ENCODE measurements around the gene TTLL6. TPM values are rescaled to one million over a fixed set of nuclear protein-coding genes. Genes with fewer than 3 reads are reported as not detected.
A peak's percentile ranks its signal among the peaks of the same experiment; 100 is the strongest.
"Not testable (repeated sequence)": the region's sequence is repeated elsewhere in the genome, so short reads cannot be mapped to it uniquely, and the experiment has no call there.

The TTLL6 gene
- total and polyA plus RNA-seq, 2 donors (not counting 3 experiments of a cell fraction or from before 2014, with no cell fraction given) = not detected

DNA sequence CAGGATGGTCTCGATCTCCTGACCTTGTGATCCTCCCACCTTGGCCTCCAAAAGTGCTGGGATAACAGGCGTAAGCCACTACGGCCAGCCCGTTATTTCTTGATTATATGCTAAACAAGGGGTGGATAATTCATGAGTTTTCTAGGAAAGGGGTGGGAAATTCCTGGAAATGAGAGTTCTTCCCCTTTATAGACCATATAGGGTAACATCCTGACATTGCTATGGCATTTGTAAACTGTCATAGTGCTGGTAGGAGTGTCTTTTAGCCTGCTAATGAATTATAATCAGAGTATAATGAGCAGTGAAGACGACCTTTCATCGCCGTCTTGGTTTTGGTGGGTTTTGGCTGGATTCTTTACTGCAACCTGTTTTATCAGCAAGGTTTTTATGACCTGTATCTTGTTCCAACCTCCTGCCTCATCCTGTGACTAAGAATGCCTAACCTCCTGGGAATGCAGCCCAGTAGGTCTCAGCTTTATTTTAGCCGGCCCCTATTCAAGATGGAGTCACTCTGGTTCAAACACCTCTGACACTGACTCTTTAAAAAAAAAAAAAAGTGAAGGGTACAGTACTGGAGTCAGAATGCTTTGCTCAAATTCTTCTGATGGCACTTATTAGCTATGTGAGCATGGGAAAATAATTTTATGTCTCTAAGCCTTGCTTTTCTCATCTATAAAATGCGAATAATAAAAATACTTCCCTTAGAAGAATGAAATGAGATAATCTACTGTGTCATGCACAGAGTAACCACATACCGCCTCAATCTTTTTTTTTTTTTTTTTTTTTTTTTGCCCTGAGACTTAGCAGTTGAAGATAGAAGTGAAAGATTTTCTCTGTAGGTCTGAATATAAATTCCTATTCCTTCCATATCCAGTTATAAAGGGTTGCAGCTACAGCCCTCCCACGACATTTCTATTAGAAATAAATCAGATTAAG lies 8.7 kb upstream of the TTLL6 start:
- H3K4me1 ChIP-seq (ENCODE audit: control insufficient read depth, extremely low read depth, insufficient read depth, low read length) = no peaks in the 10 kb centered on the region
- no peak overlapping the region for H3K9ac ChIP-seq (replicated peaks; ENCODE audit: extremely low read depth, insufficient read depth, low read length)
- DNase-seq (ENCODE audit: low read depth, low spot score) (no peak), FAIRE-seq (no peak)
- POLR2A ChIA-PET = no interaction called here
- no peaks in the 10 kb centered on the region for H3K9me3 ChIP-seq (replicated peaks; ENCODE audit: control insufficient read depth, insufficient read depth, low read length)
- intact Hi-C loops (cut with micrococcal nuclease) = no loop called here
- H2AFZ ChIP-seq (ENCODE audit: low read depth, low read length) = peak overlapping the region; percentile 26
- BruUV-seq (replicated peaks) = no TSS peak
- dilution Hi-C loops (cut with MboI; ENCODE audit: extremely low pct_ligation_motif_present, low sequenced_read_pairs) = no loop called here
- no peak overlapping the region for H3K27ac ChIP-seq (ENCODE audit: insufficient read depth, low read depth, low read length)
- H3K9me1 ChIP-seq (replicated peaks; ENCODE audit: control insufficient read depth, extremely low read depth, insufficient read depth, low read length) = no peaks in the 10 kb centered on the region
- H3K4me2 ChIP-seq (ENCODE audit: insufficient read depth, low read length) = no peak overlapping the region
- CTCF ChIA-PET = interaction anchor here (1.6 to 25.1 kb wide), 2 partner anchors 11 to 54 kb away, joined by 3 to 1186 read pairs; no protein-coding TSS in a partner anchor
- H4K20me1 ChIP-seq (replicated peaks; ENCODE audit: control insufficient read depth, extremely low read depth, insufficient read depth, low read length) = no peaks in the 10 kb centered on the region
- no peaks in the 10 kb centered on the region for H3K36me3 ChIP-seq (ENCODE audit: control insufficient read depth in 2 of 2, extremely low read depth in 1 of 2, insufficient read depth in 2 of 2, low read length in 2 of 2)
- TF ChIP-seq EZH2 (IDR thresholded peaks at IDR 0.05; ENCODE audit: borderline replicate concordance, low read depth, low read length, severe bottlenecking) = no peak
- peak; percentile 10 for TF ChIP-seq FOS (IDR thresholded peaks at IDR 0.05; ENCODE audit: borderline replicate concordance, insufficient read depth, low read length)
- H3K4me3 ChIP-seq (replicated peaks in 1 of 3; ENCODE audit: insufficient read depth in 1 of 3, low read depth in 1 of 3, low read length in 3 of 3) = no peak overlapping the region
- no peaks in the 10 kb centered on the region for H3K27me3 ChIP-seq (ENCODE audit: control insufficient read depth in 2 of 2, insufficient read depth in 2 of 2, low read length in 2 of 2)
- no peaks in the 10 kb centered on the region for H3K79me2 ChIP-seq (ENCODE audit: control insufficient read depth, insufficient read depth, low read length)

- H3K79me2 ChIP-seq (ENCODE audit: control insufficient read depth, insufficient read depth, low read length); H3K4me3 ChIP-seq (replicated peaks in 1 of 3; ENCODE audit: insufficient read depth in 1 of 3, low read depth in 1 of 3, low read length in 3 of 3); BruUV-seq (replicated peaks); H4K20me1 ChIP-seq (replicated peaks; ENCODE audit: control insufficient read depth, extremely low read depth, insufficient read depth, low read length); intact Hi-C loops (cut with micrococcal nuclease); DNase-seq (ENCODE audit: low read depth, low spot score); FAIRE-seq; H2AFZ ChIP-seq (ENCODE audit: low read depth, low read length); H3K27ac ChIP-seq (ENCODE audit: insufficient read depth, low read depth, low read length); H3K4me1 ChIP-seq (ENCODE audit: control insufficient read depth, extremely low read depth, insufficient read depth, low read length); H3K9me1 ChIP-seq (replicated peaks; ENCODE audit: control insufficient read depth, extremely low read depth, insufficient read depth, low read length); dilution Hi-C loops (cut with MboI; ENCODE audit: extremely low pct_ligation_motif_present, low sequenced_read_pairs); H3K9me3 ChIP-seq (replicated peaks; ENCODE audit: control insufficient read depth, insufficient read depth, low read length); POLR2A ChIA-PET; H3K4me2 ChIP-seq (ENCODE audit: insufficient read depth, low read length); H3K36me3 ChIP-seq (ENCODE audit: control insufficient read depth in 2 of 2, extremely low read depth in 1 of 2, insufficient read depth in 2 of 2, low read length in 2 of 2); H3K9ac ChIP-seq (replicated peaks; ENCODE audit: extremely low read depth, insufficient read depth, low read length): not testable (repeated sequence)
- peaks cover 7 to 11% of the 10 kb centered on the region in 2 experiments for H3K27me3 ChIP-seq (ENCODE audit: control insufficient read depth in 2 of 2, insufficient read depth in 2 of 2, low read length in 2 of 2)
- CTCF ChIA-PET = interaction anchor here (1.2 to 25.1 kb wide), 4 partner anchors 10 to 58 kb away, joined by 3 to 1186 read pairs (median 4); no protein-coding TSS in a partner anchor
Measured at GRCh38 chr17:48820936-48821335, 3.9 kb upstream of the TTLL6 start.
